ENCODE data around the gene INTS15.
"Not testable (repeated sequence)": the region's sequence is repeated elsewhere in the genome, so short reads cannot be mapped to it uniquely, and the experiment has no call there.

Gene INTS15

GRCh38 chr7:6619961-6620360 lies 30.1 kb downstream of the INTS15 start:
- peak in 1 of 5 experiments; percentile 55 for DNase-seq

DNA sequence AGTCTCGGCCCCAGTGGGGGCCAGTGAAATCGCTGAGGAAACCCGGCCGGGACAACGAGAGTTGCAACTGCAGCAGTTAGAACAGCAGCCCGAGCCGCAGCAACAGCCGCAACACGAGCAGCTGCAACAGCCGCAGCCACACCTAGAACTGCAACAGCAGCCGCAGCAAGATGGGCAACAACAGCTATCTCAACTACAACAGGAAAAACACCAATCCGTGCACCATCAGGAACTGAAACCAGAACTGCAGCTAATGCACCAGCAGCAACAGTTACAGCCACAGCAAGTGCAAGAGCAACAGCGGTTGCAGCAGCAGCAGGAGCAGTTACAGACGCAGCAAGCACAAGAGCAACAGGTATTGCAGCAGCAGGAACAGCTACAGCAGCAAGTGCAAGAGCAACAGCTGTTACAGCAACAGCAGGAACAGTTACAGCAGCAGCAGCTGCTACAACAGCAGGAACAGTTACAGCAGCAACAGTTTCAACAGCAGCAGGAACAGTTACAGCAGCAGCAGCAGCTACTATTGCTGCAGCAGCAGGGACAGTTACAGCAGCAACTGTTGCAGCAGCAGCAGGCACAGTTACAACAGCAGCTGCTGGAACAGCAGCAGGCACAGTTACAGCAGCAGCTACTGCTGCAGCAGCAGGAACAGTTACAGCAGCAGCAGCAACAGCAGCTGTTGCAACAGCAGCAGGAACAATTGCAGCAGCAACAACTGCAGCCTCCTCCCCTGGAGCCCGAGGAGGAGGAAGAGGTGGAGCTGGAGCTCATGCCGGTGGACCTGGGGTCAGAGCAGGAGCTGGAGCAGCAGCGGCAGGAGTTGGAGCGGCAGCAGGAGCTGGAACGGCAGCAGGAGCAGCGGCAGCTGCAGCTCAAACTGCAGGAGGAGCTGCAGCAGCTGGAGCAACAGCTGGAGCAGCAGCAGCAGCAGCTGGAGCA lies 31.6 kb downstream of the INTS15 start:
- peak in 1 of 5 experiments; percentile 74 for DNase-seq

DNA sequence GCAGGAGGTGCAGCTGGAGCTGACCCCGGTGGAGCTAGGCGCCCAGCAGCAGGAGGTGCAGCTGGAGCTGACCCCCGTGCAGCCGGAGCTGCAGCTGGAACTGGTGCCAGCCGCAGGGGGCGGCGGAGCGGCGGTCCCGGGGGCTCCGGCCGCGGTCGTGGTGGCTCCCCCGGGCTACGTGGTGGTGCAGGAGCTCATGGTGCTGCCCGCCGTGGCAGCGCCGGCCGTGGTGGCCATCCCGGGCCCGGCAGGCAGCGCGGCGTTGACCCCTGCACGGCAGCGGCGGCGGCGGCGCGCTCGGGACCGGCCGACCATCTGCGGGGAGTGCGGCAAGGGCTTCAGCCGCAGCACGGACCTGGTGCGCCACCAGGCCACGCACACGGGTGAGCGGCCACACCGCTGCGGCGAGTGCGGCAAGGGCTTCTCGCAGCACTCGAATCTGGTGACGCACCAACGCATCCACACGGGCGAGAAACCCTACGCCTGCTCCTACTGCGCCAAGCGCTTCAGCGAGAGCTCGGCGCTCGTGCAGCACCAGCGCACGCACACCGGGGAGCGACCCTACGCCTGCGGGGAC lies 32.4 kb downstream of the INTS15 start:
- DNase-seq: no peak

GRCh38 chr7:6623589-6624245 lies 33.9 kb downstream of the INTS15 start:
- peak in 2 of 5 experiments; percentile 30 to 41 for DNase-seq

GRCh38 chr7:6624246-6624611 lies 34.4 kb downstream of the INTS15 start:
- DNase-seq: no peak

- no peak for DNase-seq
Measured at GRCh38 chr7:6628045-6628444, 38.2 kb downstream of the INTS15 start.

GRCh38 chr7:6630007-6630849 lies 40.4 kb downstream of the INTS15 start:
- no peak for DNase-seq

- no peak for DNase-seq
Measured at GRCh38 chr7:6631605-6632004, 41.8 kb downstream of the INTS15 start.

DNA sequence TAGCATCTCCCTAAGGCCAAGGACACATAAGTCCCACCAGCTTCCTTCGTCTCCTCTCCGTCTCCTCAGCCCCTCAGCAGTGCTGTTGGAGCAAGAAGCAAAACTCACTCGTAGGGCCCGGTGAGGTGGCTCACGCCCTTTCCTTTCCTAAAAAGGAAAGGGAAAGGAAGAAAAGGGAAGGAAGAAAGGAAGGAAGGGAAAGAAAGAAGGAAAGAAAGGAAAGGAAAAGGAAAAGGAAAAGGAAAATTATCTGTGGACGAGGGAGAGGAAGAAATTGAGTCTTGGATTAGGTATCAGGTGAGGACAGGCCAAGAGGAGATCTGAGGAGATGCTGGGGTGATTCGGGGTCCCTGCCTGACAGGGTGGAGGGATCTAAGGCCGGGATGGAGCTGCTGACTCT lies 44.2 kb downstream of the INTS15 start:
- DNase-seq: no peak

DNA sequence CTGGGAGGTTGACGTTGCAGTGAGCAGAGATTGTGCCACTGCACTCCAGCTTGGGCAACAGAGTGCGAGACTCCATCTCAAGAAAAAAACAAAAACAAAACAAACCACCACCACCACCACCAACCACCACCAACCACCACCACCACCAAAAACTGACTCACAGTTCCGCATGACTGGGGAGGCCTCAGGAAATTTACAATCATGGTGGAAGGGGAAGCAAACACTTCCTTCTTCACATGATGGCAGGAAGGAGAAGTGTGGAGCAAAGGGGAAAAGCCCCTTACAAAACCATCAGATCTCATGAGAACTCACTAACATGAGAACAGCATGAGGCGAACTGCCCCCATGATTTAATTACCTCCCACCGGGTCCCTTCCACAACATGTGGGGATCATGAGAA lies 45.1 kb downstream of the INTS15 start:
- not testable (repeated sequence) for DNase-seq

- peak; percentile 26 to 64 (median 46) for DNase-seq
Measured at GRCh38 chr7:6636741-6637543, 47.1 kb downstream of the INTS15 start, which contains the start of gene ZNF316. Gene ZNF316 (plus strand): TSS chr7:6637318. CDS start chr7:6642410, 5,092 bp downstream.

- peak; percentile 31 to 65 (median 45) for DNase-seq
Measured at GRCh38 chr7:6637544-6638229, 47.9 kb downstream of the INTS15 start.

DNA sequence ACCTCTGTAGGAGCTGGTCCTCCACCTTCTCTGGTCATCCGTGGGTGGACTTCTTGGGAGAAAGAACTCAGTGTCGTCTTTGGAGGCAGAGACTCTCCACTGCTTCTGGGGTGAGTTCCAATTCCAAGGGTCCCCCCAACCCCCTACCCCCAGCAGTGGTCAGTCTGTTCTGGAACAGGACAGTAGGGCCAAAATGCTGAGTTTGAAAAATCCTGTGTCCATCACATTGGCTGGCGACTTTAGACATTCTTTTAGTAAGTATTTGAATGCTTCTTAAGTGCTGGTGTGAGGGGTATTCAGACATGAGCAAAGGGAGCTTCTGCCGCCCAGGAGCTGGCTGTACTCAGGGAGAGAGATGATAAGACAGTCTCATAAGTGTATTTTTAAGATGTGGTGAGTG lies 49.2 kb downstream of the INTS15 start:
- DNase-seq: no peak

DNA sequence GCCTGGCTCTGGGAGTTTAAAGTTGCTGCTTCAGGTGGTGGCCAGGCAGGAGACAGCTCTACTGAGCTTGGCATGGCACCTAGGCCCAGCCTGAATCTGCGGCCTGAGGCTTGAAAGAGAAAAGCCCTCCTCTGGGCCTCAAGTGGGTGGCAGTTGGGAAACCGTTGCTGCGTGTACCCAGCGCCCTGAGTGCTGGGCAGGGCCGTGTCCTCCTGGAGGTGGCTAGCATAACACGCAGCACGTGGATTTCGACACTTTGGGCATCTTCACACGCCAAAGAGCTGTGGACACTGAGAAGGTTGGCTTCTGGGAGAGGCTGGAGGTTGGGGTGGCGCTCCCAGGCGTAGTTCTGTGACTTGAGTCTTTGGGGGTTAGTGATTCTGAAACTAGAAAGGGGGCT lies 49.8 kb downstream of the INTS15 start:
- no peak for DNase-seq

- no peak for DNase-seq
Measured at GRCh38 chr7:6640246-6640721, 50.5 kb downstream of the INTS15 start.

DNA sequence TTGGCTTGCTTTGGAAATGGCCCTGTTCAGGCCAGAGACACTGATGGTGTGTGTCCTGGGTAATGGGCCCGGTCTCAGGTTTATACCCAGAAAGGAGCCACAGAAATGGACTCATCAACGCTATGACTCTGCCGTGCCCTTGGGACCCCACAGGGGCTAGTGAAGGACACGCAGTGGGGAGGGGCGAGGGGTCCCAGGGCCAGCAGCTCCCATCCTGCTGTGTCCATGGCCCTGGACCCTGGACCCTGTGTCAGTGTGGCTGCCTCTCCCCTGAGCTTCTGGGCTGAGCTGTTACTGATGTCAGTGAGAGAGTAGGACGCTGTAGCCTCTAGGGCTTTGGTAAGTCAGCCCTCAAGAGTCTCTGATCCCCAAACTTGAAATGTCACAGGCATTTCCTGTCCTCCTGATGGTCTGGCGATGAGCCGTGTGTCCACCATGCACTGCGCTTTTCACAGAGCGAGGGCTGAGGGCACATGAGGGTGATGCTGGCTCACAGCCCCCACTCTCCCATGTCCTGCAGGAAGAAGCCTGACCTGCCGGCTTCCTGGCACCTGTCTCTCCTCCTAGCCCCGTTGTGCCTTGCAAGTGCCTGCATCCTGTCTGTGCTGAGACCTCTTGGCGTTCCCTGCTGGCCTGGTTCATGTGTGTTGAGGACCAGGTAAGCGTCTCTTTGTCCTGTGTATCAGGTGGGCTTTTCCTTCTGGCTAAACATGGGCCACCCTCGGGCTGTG lies 51.6 kb downstream of the INTS15 start:
- no peak for DNase-seq

GRCh38 chr7:6642239-6642839 lies 52.5 kb downstream of the INTS15 start:
- DNase-seq: no peak

GRCh38 chr7:6642861-6643640 lies 53.2 kb downstream of the INTS15 start:
- DNase-seq: no peak
